ENCODE results near the gene MLEC.
A peak's percentile ranks its signal among the peaks of the same experiment; 100 is the strongest.
"Not testable (repeated sequence)": the region's sequence is repeated elsewhere in the genome, so short reads cannot be mapped to it uniquely, and the experiment has no call there.

The MLEC gene

GRCh38 chr12:120721866-120722265, 34.9 kb downstream of the MLEC start:
- DNase-seq (ENCODE audit: low spot score) = no peak

- DNase-seq (ENCODE audit: low spot score) = no peak
Observed at GRCh38 chr12:120722784-120723183, 35.8 kb downstream of the MLEC start.

- DNase-seq (ENCODE audit: low spot score) = no peak
Observed at GRCh38 chr12:120724720-120725119, 37.8 kb downstream of the MLEC start.

- DNase-seq (ENCODE audit: low spot score) = no peak
Observed at GRCh38 chr12:120725151-120725658, 38.3 kb downstream of the MLEC start.

- DNase-seq (ENCODE audit: low spot score) = peak; percentile 73
Observed at GRCh38 chr12:120725659-120726509, 38.9 kb downstream of the MLEC start, which contains the start of gene ACADS. Gene ACADS, plus strand, starts transcription at chr12:120725826. Its CDS starts 60 bp downstream, at chr12:120725886.

GRCh38 chr12:120726510-120726793, 39.5 kb downstream of the MLEC start:
- DNase-seq (ENCODE audit: low spot score) = no peak

- DNase-seq (ENCODE audit: low spot score) = no peak
Observed at GRCh38 chr12:120726961-120727360, 40.0 kb downstream of the MLEC start.

GRCh38 chr12:120732198-120732597, 45.2 kb downstream of the MLEC start:
- not testable (repeated sequence) for DNase-seq (ENCODE audit: low spot score)

GRCh38 chr12:120733574-120733973, 46.6 kb downstream of the MLEC start:
- no peak for DNase-seq (ENCODE audit: low spot score)

GRCh38 chr12:120734210-120734609, 47.3 kb downstream of the MLEC start:
- DNase-seq (ENCODE audit: low spot score) = no peak

- DNase-seq (ENCODE audit: low spot score) = no peak
Observed at GRCh38 chr12:120735181-120735580, 48.2 kb downstream of the MLEC start.

GRCh38 chr12:120736404-120737331, 49.7 kb downstream of the MLEC start:
- DNase-seq (ENCODE audit: low spot score) = no peak

- DNase-seq (ENCODE audit: low spot score) = no peak
Observed at GRCh38 chr12:120737557-120738251, 50.8 kb downstream of the MLEC start.

GRCh38 chr12:120738252-120739030, 51.5 kb downstream of the MLEC start:
- no peak for DNase-seq (ENCODE audit: low spot score)

- DNase-seq (ENCODE audit: low spot score) = no peak
Observed at GRCh38 chr12:120739031-120739762, 52.2 kb downstream of the MLEC start.

- no peak for DNase-seq (ENCODE audit: low spot score)
Observed at GRCh38 chr12:120739821-120740613, 53.1 kb downstream of the MLEC start.

GRCh38 chr12:120740871-120741270, 53.9 kb downstream of the MLEC start:
- DNase-seq (ENCODE audit: low spot score) = no peak

GRCh38 chr12:120741476-120742421, 54.8 kb downstream of the MLEC start:
- no peak for DNase-seq (ENCODE audit: low spot score)
